GM23248 (cell line): ENCODE measurements around the gene ZNF536.

Experiments
- EZH2 ChIP-seq: fragments of 200-600 bp; sonication (generic); IDR thresholded peaks from 2 replicates; pipeline ENCODE4 v1.6.1; 2018; ENCODE audit warnings: antibody characterized with exemption, mild to moderate bottlenecking; ENCODE audit not compliant: insufficient read depth, poor library complexity, severe bottlenecking
- EZH2phosphoT487 ChIP-seq: fragments of 200-600 bp; sonication (generic); IDR thresholded peaks from 2 replicates; pipeline ENCODE4 v1.6.1; 2018; ENCODE audit warnings: antibody characterized with exemption, moderate library complexity, mild to moderate bottlenecking, low read depth; ENCODE audit not compliant: insufficient read depth

- TF ChIP-seq EZH2phosphoT487 (no peak), EZH2 (no peak)
Measured at GRCh38 chr19:30395283-30395682, 23.1 kb downstream of the ZNF536 start.
